HG03432 (cell line): ENCODE results near the gene WDR46.
"Not testable (repeated sequence)": the region's sequence is repeated elsewhere in the genome, so short reads cannot be mapped to it uniquely, and the experiment has no call there.

Experiments used
- ATAC-seq: cut with Tn5 transposase; IDR thresholded peaks from one replicate; pipeline ENCODE4 v1.9.1; 2021; ENCODE audit warnings: mild to moderate bottlenecking, moderate library complexity; ENCODE audit not compliant: unreplicated experiment

Gene WDR46

GRCh38 chr6:33271468-33272274 is 17.4 kb downstream of the WDR46 start, which contains the start of the genes RPS18 and VPS52:
Gene RPS18 (plus strand): TSS chr6:33272075. CDS start chr6:33272120, 45 bp downstream.
Gene VPS52 (minus strand): TSS chr6:33271876. CDS start chr6:33271675, 201 bp downstream.
- peak; percentile 82 for ATAC-seq

GRCh38 chr6:33271117-33271467 is 17.9 kb downstream of the WDR46 start:
- ATAC-seq = peak; percentile 4

- ATAC-seq = no peak
Measured at GRCh38 chr6:33264015-33264414, 25.0 kb downstream of the WDR46 start.

- ATAC-seq = not testable (repeated sequence)
Measured at GRCh38 chr6:33262490-33262889, 26.5 kb downstream of the WDR46 start.

- ATAC-seq = no peak
Measured at GRCh38 chr6:33259032-33259431, 30.0 kb downstream of the WDR46 start.

GRCh38 chr6:33254591-33254990 is 34.4 kb downstream of the WDR46 start:
- no peak for ATAC-seq

- ATAC-seq = no peak
Measured at GRCh38 chr6:33252759-33253158, 36.3 kb downstream of the WDR46 start.

- ATAC-seq = no peak
Measured at GRCh38 chr6:33251395-33252012, 37.5 kb downstream of the WDR46 start.

- no peak for ATAC-seq
Measured at GRCh38 chr6:33250731-33251130, 38.3 kb downstream of the WDR46 start.

GRCh38 chr6:33249732-33250630 is 39.1 kb downstream of the WDR46 start:
- ATAC-seq = peak; percentile 1

GRCh38 chr6:33248932-33249731 is 39.9 kb downstream of the WDR46 start:
- peak; percentile 88 for ATAC-seq

GRCh38 chr6:33248643-33248931 is 40.5 kb downstream of the WDR46 start:
- peak; percentile 1 for ATAC-seq

GRCh38 chr6:33247977-33248642 is 40.9 kb downstream of the WDR46 start:
- ATAC-seq = peak; percentile 38

GRCh38 chr6:33243476-33243875 is 45.6 kb downstream of the WDR46 start:
- ATAC-seq = no peak

- no peak for ATAC-seq
Measured at GRCh38 chr6:33241968-33242367, 47.1 kb downstream of the WDR46 start.

GRCh38 chr6:33237741-33238140 is 51.3 kb downstream of the WDR46 start:
- no peak for ATAC-seq

GRCh38 chr6:33236852-33237251 is 52.2 kb downstream of the WDR46 start:
- no peak for ATAC-seq

- no peak for ATAC-seq
Measured at GRCh38 chr6:33236328-33236727, 52.7 kb downstream of the WDR46 start.

- no peak for ATAC-seq
Measured at GRCh38 chr6:33235221-33235634, 53.8 kb downstream of the WDR46 start.
